ENCODE data around the gene ATP9B. TPM values are rescaled to one million over a fixed set of nuclear protein-coding genes. Genes with fewer than 3 reads are reported as not detected.
"Not testable (repeated sequence)": the region's sequence is repeated elsewhere in the genome, so short reads cannot be mapped to it uniquely, and the experiment has no call there.

The ATP9B gene
- total RNA-seq, 1 donor from 2014 or later: 13.7 TPM

- intact Hi-C loops (cut with DNase I): no loop called here
- no peak for ATAC-seq (ENCODE audit: poor library complexity)
- DNase-seq: no peak
Observed at GRCh38 chr18:79299711-79300110, 230.5 kb downstream of the ATP9B start.

GRCh38 chr18:79300413-79300812 is 231.2 kb downstream of the ATP9B start:
- intact Hi-C loops (cut with DNase I): no loop called here
- no peak for ATAC-seq (ENCODE audit: poor library complexity)

GRCh38 chr18:79302120-79302519 is 232.9 kb downstream of the ATP9B start:
- DNase-seq: no peak
- intact Hi-C loops (cut with DNase I): no loop called here
- ATAC-seq (ENCODE audit: poor library complexity): no peak

More at GRCh38 chr18:79300413-79300812, 231.2 kb downstream of the ATP9B start:
- no peak for DNase-seq

- DNase-seq: no peak
- intact Hi-C loops (cut with DNase I): no loop called here
- ATAC-seq (ENCODE audit: poor library complexity): no peak
Observed at GRCh38 chr18:79305911-79306310, 236.7 kb downstream of the ATP9B start.

GRCh38 chr18:79309614-79310358 is 240.6 kb downstream of the ATP9B start:
- intact Hi-C loops (cut with DNase I): no loop called here
- ATAC-seq (ENCODE audit: poor library complexity): no peak

GRCh38 chr18:79314838-79315388 is 245.7 kb downstream of the ATP9B start:
- ATAC-seq (ENCODE audit: poor library complexity): no peak
- intact Hi-C loops (cut with DNase I): no loop called here
- DNase-seq: no peak

More at GRCh38 chr18:79309614-79310358, 240.6 kb downstream of the ATP9B start:
- DNase-seq: no peak

- ATAC-seq (ENCODE audit: poor library complexity) (no peak), DNase-seq (no peak)
- intact Hi-C loops (cut with DNase I): no loop called here
Observed at GRCh38 chr18:79315596-79315995, 246.4 kb downstream of the ATP9B start.

GRCh38 chr18:79317703-79318102 is 248.5 kb downstream of the ATP9B start:
- DNase-seq: no peak
- no peak for ATAC-seq (ENCODE audit: poor library complexity)

GRCh38 chr18:79318142-79318673 is 249.0 kb downstream of the ATP9B start:
- DNase-seq (no peak), ATAC-seq (ENCODE audit: poor library complexity) (no peak)
- intact Hi-C loops (cut with DNase I): no loop called here

More at GRCh38 chr18:79317703-79318102, 248.5 kb downstream of the ATP9B start:
- intact Hi-C loops (cut with DNase I): no loop called here

- no peak for ATAC-seq (ENCODE audit: poor library complexity)
- intact Hi-C loops (cut with DNase I): no loop called here
- DNase-seq: no peak
Observed at GRCh38 chr18:79320216-79320850, 251.1 kb downstream of the ATP9B start.

- DNase-seq (no peak), ATAC-seq (ENCODE audit: poor library complexity) (no peak)
- intact Hi-C loops (cut with DNase I): no loop called here
Observed at GRCh38 chr18:79321625-79322405, 252.6 kb downstream of the ATP9B start.

- intact Hi-C loops (cut with DNase I): no loop called here
- no peak for DNase-seq
- no peak for ATAC-seq (ENCODE audit: poor library complexity)
Observed at GRCh38 chr18:79322441-79322840, 253.2 kb downstream of the ATP9B start.

GRCh38 chr18:79323471-79323870 is 254.3 kb downstream of the ATP9B start:
- intact Hi-C loops (cut with DNase I): no loop called here
- no peak for DNase-seq
- no peak for ATAC-seq (ENCODE audit: poor library complexity)

GRCh38 chr18:79326413-79327198 is 257.4 kb downstream of the ATP9B start:
- DNase-seq: no peak
- intact Hi-C loops (cut with DNase I): no loop called here
- no peak for ATAC-seq (ENCODE audit: poor library complexity)

GRCh38 chr18:79327199-79327721 is 258.1 kb downstream of the ATP9B start:
- DNase-seq (no peak), ATAC-seq (ENCODE audit: poor library complexity) (no peak)
- intact Hi-C loops (cut with DNase I): no loop called here

GRCh38 chr18:79327915-79328314 is 258.7 kb downstream of the ATP9B start:
- ATAC-seq (ENCODE audit: poor library complexity); DNase-seq; intact Hi-C loops (cut with DNase I): not testable (repeated sequence)

GRCh38 chr18:79328887-79329286 is 259.7 kb downstream of the ATP9B start:
- ATAC-seq (ENCODE audit: poor library complexity) (no peak), DNase-seq (no peak)
- intact Hi-C loops (cut with DNase I): no loop called here

- ATAC-seq (ENCODE audit: poor library complexity) (no peak), DNase-seq (no peak)
- intact Hi-C loops (cut with DNase I): no loop called here
Observed at GRCh38 chr18:79329786-79330185, 260.6 kb downstream of the ATP9B start.

Data from Right ventricle myocardium superior (tissue), 1 donor.